ENCODE measurements around the gene CNTNAP1. TPM values are rescaled to one million over a fixed set of nuclear protein-coding genes. Genes with fewer than 3 reads are reported as not detected.

Gene CNTNAP1
- total and polyA plus RNA-seq, 10 of the 15 experiments (the other 5 are each of a cell fraction or from before 2014, with no cell fraction given): 0.95 to 29.9 (median 10.4) TPM

DNA sequence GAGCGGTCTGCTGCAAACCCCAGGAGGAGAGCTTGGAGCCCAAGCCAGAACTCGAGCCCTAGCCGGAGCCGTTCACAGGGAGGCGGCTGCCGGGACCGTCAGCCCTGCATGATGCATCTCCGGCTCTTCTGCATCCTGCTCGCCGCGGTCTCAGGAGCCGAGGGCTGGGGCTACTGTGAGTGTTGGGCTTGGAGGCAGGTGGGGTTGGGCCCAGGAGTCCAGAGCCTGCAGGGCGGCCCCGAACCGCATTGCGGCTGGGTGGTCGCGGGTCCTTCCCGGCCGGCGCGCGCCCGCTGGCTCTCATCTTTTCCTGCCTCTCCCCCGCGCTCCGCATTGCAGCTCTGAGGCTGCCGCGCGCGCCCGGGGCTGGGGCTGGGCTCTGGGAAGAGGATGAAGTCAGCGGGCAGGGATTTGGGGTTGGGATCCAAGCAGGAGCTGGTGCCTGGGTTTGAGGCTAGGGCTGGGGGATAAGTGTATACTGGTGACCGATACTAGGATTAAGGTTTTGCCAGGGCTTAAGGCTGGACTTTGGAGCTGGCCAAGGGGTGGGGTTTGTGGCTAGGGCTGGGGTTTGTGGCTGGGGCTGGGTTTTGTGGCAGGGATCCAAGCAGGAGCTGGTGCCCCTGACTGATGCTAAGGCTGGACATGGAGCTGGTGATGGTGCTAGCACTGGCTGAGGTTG lies 532 bp downstream of the CNTNAP1 start (continued):
- TF ChIP-seq TCF12 (IDR thresholded peaks at IDR 0.05; ENCODE audit: low read depth, low read length) (no peak), CHD2 (IDR thresholded peaks at IDR 0.05; ENCODE audit: borderline replicate concordance, low read depth, low read length) (no peak), BCLAF1 (IDR thresholded peaks at IDR 0.05) (no peak)

DNA sequence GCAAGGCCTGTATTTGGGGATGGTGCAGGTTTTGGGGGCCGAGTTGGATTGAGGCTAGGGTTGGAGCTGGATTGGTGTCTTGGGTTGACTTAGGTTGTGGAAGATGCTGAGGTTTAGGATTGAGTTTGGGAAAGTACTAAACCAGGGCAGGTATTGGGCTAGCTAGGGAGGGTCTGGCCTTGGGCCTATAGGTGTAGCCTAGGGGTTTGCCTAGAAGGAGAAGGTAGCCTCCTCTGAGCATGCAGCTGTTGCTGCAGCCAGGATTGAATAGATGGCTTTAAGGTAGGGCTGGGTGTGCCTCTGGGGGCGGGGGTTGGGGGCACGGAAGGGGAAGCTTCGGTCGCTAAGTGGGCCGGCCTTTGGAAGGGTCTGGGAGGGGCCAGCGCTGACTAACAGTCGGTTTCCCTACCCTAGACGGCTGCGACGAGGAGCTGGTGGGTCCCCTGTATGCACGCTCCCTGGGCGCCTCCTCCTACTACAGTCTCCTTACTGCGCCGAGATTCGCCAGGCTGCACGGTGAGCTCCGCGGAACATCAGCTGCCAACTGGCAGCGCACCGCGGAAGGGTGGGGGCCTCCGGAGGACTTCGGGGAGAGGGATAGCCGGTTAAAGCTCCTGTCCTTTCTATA lies 1.2 kb downstream of the CNTNAP1 start:
- peak overlapping the region; percentile 84 for H3K9ac ChIP-seq (ENCODE audit: control insufficient read depth, insufficient read depth, low read length)
- peak; percentile 13 for ATAC-seq
- in situ Hi-C loops (cut with MboI): no loop called here

More for the DNA sequence above, 1.2 kb downstream of the CNTNAP1 start:
- ChIA-PET RAD21 (ENCODE audit: unreplicated experiment) (interaction anchor here (0.7 to 2.4 kb wide), 15 partner anchors 9 to 141 kb away, joined by 3 to 32 read pairs (median 6); partner anchors contain the start of genes BECN1, PSMC3IP and RAMP2), POLR2A (interaction anchor here (0.9 to 2.0 kb wide), 16 partner anchors 9 to 116 kb away, joined by 3 to 12 read pairs (median 6); partner anchors contain the start of genes RETREG3 and TUBG1), CTCF (interaction anchor here (0.6 to 3.3 kb wide), 16 partner anchors 10 to 325 kb away, joined by 3 to 32 read pairs (median 4); partner anchors contain the start of genes BECN1, PSMC3IP and VPS25), SMC1A (ENCODE audit: uncharacterized antibody, unreplicated experiment) (interaction anchor here (0.6 to 1.9 kb wide), 12 partner anchors 20 to 107 kb away, joined by 3 to 14 read pairs (median 6); partner anchors contain the start of genes PSMC3IP and RETREG3)
- DNase-seq (ENCODE audit: low read depth, low spot score): no peak
- H3K4me1 ChIP-seq (ENCODE audit: control insufficient read depth, insufficient read depth, low read length): peaks cover 14% of the 10 kb centered on the region
- H3K4me2 ChIP-seq (ENCODE audit: control insufficient read depth, insufficient read depth): peak overlapping the region; percentile 91
- no peak for TF ChIP-seq ZNF384 (IDR thresholded peaks at IDR 0.05; ENCODE audit: borderline replicate concordance, low read depth, low read length)
- no peak for TF ChIP-seq TCF3 (IDR thresholded peaks at IDR 0.05; ENCODE audit: borderline replicate concordance, insufficient read depth, low read depth, low read length)
- no peak for TF ChIP-seq SIN3A (IDR thresholded peaks at IDR 0.05; ENCODE audit: low read depth, low read length)
- TF ChIP-seq ELK1 (IDR thresholded peaks at IDR 0.05; ENCODE audit: low read depth, low read length): no peak
- no peak for TF ChIP-seq RELA (IDR thresholded peaks at IDR 0.05; ENCODE audit: borderline replicate concordance, partially characterized antibody)
- no peak for TF ChIP-seq SREBF1 (IDR thresholded peaks at IDR 0.05; ENCODE audit: low read length)
- TF ChIP-seq, protein P1, sequence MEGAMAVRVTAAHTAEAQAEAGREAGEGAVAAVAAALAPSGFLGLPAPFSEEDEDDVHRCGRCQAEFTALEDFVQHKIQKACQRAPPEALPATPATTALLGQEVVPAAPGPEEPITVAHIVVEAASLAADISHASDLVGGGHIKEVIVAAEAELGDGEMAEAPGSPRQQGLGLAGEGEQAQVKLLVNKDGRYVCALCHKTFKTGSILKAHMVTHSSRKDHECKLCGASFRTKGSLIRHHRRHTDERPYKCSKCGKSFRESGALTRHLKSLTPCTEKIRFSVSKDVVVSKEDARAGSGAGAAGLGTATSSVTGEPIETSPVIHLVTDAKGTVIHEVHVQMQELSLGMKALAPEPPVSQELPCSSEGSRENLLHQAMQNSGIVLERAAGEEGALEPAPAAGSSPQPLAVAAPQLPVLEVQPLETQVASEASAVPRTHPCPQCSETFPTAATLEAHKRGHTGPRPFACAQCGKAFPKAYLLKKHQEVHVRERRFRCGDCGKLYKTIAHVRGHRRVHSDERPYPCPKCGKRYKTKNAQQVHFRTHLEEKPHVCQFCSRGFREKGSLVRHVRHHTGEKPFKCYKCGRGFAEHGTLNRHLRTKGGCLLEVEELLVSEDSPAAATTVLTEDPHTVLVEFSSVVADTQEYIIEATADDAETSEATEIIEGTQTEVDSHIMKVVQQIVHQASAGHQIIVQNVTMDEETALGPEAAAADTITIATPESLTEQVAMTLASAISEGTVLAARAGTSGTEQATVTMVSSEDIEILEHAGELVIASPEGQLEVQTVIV (IDR thresholded peaks at IDR 0.05; ENCODE audit: borderline replicate concordance, partially characterized antibody): no peak
- TF ChIP-seq ESRRA (IDR thresholded peaks at IDR 0.05; ENCODE audit: low read length): no peak
- TF ChIP-seq JUND (IDR thresholded peaks at IDR 0.05; ENCODE audit: low read depth, low read length): no peak
- TF ChIP-seq POLR2AphosphoS2 (IDR thresholded peaks at IDR 0.05; ENCODE audit: low read depth, low read length): no peak
- H4K20me1 ChIP-seq (ENCODE audit: control insufficient read depth, insufficient read depth): no peaks in the 10 kb centered on the region
- H2AFZ ChIP-seq (ENCODE audit: control insufficient read depth, low read depth, low read length): no peak overlapping the region
- H3K9me3 ChIP-seq (replicated peaks; ENCODE audit: control insufficient read depth, insufficient read depth, low read length): no peaks in the 10 kb centered on the region; the same call in 2 of the 3 replicates
- no TSS peak for BruUV-seq (replicated peaks)
- H3K27ac ChIP-seq (ENCODE audit: control insufficient read depth, insufficient read depth): peak overlapping the region; percentile 83
- H3K79me2 ChIP-seq (ENCODE audit: control insufficient read depth, insufficient read depth, low read length): peaks cover 45% of the 10 kb centered on the region
- peak overlapping the region; percentile 92 for H3K4me3 ChIP-seq
- H3K36me3 ChIP-seq (ENCODE audit: control insufficient read depth in 2 of 2, insufficient read depth in 2 of 2, low read length in 1 of 2): peaks cover 3 to 11% of the 10 kb centered on the region in 2 experiments; a peak in 3 of 4 replicates
- H3K27me3 ChIP-seq (replicated peaks in 1 of 2; ENCODE audit: control insufficient read depth in 2 of 2, insufficient read depth in 2 of 2, low read length in 1 of 2): no peaks in the 10 kb centered on the region
- 76% methylated on average over 24 of the region's 25 CpGs for WGBS (ENCODE audit: insufficient coverage, insufficient replicate concordance, low lambda C conversion rate, missing lambda C conversion rate)
- intact Hi-C loops (cut with micrococcal nuclease; ENCODE audit: unreplicated experiment): loop anchor here (5.0 kb wide), 1 partner anchor 79 kb away; the partner anchor contains the start of gene RAMP2
- FAIRE-seq: peak; percentile 23

Data from GM12878 (cell line).